Bone marrow (tissue), 2 donors: Measurements from ENCODE around the gene TEAD3.
"Not testable (repeated sequence)": the region's sequence is repeated elsewhere in the genome, so short reads cannot be mapped to it uniquely, and the experiment has no call there.

Experiments used
- DNase-seq, 2 donors: peaks; one replicate each; lab custom pipeline; 2025; lab: John Stamatoyannopoulos, UW

The TEAD3 gene

DNA sequence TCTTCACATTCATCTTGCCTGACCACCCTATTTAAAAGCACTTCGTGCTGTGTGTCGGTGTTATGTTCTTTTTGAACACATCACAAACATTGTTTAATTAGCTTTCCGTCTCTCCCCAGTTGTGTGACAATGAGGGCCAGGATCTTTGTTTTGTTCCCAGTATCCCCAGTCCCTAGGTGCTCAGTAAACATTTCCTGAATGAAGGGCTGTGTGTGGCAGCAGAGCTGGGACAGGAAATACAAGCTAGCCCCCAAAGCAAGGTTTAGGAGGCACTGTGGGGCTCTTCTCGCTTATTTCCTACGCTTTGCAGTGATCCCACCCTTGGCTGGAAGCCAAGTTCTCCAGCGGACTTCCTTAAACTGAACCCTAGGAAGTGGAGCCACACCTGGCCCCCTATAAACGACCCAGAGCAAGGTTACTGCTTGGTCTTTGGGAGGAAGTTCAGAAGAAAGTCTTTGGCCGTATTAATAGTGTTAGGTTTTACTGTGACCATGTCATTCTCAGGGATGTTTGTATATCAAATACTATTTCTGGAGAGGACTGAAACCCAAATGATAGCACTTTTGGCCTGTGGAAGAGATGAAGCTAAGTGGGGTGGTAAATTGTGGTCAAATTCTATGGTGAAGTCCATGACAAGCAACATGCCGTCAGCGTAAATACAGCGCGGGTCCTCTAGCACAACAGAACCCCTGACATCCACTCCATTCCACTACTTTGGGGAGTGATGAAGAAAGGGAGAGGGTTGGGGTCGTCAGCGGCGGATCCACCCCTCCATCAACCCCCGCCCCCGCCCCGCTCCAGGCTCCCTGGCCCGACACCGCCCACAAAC, 45.3 kb downstream of the TEAD3 start:
- DNase-seq, result peak in 1 of 2 donors; percentile 34

DNA sequence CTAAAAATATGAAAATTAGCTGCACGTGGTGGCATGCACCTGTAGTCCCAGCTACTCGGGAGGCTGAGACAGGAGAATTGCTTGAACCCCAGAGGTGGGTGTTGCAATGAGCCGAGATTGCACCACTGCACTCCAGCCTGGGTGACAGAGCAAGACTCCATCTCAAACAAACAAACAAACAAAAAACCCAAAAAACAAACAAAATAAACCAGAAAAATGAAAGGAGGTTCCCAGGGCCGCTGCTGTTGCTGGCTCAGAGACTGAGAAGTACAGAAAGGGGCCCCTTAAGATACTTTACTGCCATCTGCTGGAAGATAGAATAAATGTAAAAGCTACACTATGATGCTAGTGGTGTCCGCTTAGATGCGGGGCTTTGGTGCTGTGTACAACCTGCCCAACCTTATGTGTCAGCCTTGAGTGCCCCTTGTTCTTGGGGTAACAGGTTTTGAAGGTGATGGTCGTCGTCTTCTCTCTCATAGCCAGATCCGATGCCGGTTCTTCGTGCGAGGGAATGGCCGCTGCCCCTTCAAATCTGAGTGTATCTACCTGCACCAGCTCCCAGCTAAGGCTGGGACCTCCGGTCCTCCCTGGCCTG, 47.5 kb downstream of the TEAD3 start:
- peak in 1 of 2 donors; percentile 70 for DNase-seq

DNA sequence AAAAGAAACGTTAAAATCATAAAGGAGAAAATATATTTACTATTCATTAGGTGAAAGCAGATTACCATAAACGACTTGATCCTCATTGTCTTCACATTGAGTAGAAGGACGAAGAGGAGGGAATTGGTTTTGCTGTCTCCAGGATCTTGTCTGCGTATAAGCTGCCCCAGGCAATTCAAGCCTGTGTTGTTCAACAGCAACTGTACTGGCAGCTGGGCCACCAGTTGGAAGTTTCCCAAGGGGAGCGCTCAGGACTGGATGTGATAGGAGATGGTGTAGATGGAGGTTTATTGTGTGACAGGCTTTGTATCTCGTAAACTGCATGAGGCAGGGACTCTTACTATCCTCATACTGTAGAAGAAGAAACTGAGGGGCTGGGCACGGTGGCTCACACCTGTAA, 48.7 kb downstream of the TEAD3 start:
- no peak for DNase-seq

DNA sequence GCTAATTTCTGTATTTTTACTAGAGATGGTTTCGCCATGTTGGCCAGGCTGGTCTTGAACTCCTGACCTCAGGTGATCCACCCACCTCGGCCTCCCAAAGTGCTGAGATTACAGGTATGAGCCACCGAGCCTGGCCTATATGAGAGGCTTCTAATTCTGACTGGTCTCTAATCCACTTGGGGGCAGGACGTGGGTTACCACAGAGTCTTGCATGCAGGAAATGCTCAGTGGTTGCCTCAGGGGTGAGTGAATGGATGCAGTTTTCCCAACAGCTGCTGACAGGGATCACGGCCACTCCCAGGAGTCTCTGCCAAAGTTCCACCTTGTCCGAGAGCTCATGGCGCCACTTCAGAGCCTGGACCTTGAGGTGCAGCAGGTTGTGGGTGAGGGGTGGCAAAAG, 51.2 kb downstream of the TEAD3 start:
- no peak for DNase-seq

DNA sequence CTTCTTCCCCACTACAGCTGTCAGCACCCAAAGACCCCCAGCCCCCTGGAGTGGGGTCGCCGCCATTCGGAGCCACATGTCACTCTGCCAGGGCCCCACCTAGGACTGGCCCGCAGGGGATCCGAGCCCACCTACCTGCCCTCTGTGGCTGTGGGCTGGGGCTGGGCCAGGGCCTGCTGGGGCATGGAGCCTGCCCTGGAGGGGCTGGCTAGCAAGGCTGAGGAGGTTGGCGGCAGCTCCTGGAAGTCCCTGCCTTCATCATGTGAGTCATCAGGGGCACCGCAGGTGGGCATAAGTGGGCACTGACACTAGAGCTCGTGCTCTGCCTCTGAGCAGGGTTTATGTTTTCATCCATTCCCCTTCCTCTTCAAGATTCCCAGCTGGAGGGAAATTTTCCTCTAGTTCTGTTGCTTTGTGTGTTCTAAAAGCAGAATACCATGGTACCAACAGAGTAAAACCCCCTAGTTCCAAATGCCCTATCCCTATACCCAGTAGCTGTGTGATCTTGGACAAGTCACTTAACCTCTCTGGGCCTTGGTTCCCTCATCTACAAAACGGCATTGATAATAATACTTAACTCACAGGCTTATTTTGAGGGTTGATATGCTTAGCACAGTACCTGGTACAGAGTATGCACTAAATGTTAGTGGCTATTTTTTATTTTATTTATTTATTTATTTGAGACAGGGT, 53.4 kb downstream of the TEAD3 start:
- no peak for DNase-seq

DNA sequence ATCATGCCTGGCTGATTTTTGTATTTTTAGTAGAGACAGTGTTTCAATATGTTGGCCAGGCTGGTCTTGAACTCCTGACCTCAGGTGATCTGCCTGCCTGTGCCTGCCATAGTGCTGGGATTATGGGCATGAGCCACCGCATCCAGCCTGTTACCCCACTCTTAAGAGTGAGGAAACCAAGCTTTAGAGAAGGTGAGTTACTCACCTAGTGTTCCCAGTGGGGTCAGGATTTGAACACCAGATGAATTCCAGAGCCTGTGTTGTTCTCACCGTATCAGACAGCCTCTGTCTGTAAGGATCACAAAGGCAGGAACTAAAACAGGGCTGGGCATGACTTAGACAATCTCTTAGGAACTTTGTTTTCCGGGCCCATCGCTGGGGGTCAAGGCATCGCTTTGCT, 54.2 kb downstream of the TEAD3 start:
- DNase-seq, result no peak

DNA sequence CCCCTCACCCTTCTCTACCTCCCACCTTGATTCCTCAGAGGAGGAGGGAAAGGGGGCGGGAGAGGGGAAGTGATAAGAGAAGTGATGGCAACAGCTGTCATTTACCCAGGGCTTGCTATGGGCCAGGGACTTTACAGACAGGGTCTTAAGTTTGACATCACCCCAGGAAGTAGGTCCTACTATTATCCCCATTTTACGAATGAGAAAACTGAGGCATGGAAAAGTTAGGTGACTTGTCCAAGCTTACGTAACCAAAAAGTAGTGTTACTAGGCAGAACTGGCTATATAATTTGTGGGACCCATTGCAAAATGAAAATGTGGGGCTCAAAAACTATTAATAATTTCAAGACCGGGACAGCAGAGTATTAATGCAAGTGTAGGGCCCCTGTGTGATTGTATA, 55.2 kb downstream of the TEAD3 start:
- DNase-seq, result no peak

GRCh38 chr6:35441205-35441604, 55.7 kb downstream of the TEAD3 start:
- no peak for DNase-seq

DNA sequence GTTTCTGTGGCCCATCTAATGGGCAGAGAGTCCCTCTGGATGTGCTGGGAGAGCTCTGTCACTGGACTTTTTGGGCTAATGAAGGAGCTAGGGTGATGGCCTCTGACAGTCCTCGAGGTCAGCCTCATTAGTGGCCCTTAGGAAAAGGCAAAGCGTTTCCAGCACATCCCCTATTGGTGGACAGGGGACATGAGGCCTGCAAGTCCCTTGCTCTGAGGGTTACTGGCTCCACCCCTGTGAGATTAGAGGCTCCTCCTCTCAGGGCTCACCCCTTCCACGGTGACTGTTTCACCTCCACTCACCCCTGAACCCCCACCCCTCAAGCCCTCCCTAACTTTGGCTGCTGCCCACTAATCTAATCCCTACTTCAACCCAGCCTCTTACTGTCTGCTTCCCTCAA, 57.6 kb downstream of the TEAD3 start:
- no peak for DNase-seq

GRCh38 chr6:35438378-35439065, 58.4 kb downstream of the TEAD3 start:
- DNase-seq, result not testable (repeated sequence)

- DNase-seq, result no peak
Observed at GRCh38 chr6:35436071-35436857, 60.6 kb downstream of the TEAD3 start.

GRCh38 chr6:35435074-35435837, 61.6 kb downstream of the TEAD3 start:
- DNase-seq, result no peak

- DNase-seq, result not testable (repeated sequence)
Observed at GRCh38 chr6:35432702-35433101, 64.2 kb downstream of the TEAD3 start.

DNA sequence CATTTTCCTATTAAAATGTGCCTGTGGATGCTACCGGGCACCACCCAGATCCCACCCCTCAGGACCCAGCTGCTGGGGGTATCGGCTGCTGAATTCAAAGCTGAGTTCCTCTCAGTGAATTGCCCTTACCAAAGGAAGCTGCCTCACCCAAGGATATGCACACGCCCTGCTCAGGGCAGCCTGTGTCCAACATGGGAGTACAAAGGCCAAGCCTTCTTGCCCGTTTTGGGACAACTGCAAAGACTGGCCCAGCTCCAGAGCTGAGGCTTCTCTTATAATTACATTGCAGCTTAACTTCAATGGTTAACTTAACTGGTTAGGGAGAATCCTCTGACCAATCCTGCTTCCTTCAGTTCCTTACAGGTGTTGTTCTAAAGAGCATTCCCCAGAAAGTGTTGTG, 64.6 kb downstream of the TEAD3 start:
- no peak for DNase-seq

- no peak for DNase-seq
Observed at GRCh38 chr6:35429463-35429862, 67.4 kb downstream of the TEAD3 start.

- DNase-seq, result no peak
Observed at GRCh38 chr6:35428421-35429149, 68.3 kb downstream of the TEAD3 start.

DNA sequence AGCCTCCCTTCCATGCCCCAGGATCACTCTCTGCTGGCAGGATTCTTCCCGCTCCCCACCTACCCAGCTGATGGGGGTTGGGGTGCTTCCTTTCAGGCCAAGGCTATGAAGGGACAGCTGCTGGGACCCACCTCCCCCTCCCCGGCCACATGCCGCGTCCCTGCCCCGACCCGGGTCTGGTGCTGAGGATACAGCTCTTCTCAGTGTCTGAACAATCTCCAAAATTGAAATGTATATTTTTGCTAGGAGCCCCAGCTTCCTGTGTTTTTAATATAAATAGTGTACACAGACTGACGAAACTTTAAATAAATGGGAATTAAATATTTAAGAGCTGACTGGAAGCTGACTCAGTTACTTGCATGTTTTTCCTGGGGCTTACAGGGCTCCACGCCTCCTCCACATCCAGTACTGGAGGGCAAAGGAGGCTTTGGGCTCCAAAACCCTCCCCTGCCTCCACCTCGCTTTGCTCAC, 69.0 kb downstream of the TEAD3 start:
- no peak for DNase-seq

DNA sequence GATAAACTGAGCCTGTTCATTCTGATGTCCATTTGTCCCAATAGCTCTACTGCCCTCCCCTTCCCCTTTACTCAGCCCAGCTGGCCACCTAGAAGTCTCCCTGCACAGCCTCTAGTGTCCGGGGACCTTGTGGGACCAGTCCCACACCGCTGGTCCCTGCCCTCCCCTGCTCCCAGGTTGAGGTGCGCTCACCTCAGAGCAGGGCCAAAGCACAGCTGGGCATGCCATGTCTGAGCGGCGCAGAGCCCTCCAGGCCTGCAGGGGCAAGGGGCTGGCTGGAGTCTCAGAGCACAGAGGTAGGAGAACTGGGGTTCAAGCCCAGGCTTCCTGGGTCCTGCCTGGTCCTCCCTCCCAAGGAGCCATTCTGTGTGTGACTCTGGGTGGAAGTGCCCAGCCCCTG, 69.4 kb downstream of the TEAD3 start:
- DNase-seq, result no peak

DNA sequence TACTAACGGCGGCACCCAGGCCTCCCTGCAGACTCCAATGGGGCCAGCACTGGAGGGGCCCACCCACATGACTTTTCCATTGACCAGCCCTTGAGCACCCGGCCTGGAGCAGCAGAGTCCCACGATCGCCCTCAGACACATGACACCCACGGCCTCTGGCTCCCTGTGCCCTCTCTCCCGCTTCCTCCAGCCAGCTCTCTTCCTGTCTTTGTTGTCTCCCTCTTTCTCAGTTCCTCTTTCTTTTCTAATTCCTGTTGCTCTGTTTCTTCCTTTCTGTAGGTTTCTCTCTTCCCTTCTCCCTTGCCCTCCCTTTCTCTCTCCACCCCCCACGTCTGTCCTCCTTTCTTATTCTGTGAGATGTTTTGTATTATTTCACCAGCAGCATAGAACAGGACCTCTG, 70.8 kb downstream of the TEAD3 start:
- DNase-seq, result peak in 1 of 2 donors; percentile 19

- no peak for DNase-seq
Observed at GRCh38 chr6:35425284-35425683, 71.6 kb downstream of the TEAD3 start.
